Uterine smooth muscle cell (primary cell): ENCODE results near the gene DCAF4. TPM values are rescaled to one million over a fixed set of nuclear protein-coding genes. Genes with fewer than 3 reads are reported as not detected.

Source experiments
- total RNA-seq: library from RNA; depleted of rRNA; stranded (reverse); fragments of >200 nt; gene quantifications from 2 replicates; pipeline ENCODE4 v1.2.3, GENCODE V29; 2014

DCAF4 gene, protein sequence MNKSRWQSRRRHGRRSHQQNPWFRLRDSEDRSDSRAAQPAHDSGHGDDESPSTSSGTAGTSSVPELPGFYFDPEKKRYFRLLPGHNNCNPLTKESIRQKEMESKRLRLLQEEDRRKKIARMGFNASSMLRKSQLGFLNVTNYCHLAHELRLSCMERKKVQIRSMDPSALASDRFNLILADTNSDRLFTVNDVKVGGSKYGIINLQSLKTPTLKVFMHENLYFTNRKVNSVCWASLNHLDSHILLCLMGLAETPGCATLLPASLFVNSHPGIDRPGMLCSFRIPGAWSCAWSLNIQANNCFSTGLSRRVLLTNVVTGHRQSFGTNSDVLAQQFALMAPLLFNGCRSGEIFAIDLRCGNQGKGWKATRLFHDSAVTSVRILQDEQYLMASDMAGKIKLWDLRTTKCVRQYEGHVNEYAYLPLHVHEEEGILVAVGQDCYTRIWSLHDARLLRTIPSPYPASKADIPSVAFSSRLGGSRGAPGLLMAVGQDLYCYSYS
- total RNA-seq: 11.7 and 23.9 TPM in 2 replicates

DNA sequence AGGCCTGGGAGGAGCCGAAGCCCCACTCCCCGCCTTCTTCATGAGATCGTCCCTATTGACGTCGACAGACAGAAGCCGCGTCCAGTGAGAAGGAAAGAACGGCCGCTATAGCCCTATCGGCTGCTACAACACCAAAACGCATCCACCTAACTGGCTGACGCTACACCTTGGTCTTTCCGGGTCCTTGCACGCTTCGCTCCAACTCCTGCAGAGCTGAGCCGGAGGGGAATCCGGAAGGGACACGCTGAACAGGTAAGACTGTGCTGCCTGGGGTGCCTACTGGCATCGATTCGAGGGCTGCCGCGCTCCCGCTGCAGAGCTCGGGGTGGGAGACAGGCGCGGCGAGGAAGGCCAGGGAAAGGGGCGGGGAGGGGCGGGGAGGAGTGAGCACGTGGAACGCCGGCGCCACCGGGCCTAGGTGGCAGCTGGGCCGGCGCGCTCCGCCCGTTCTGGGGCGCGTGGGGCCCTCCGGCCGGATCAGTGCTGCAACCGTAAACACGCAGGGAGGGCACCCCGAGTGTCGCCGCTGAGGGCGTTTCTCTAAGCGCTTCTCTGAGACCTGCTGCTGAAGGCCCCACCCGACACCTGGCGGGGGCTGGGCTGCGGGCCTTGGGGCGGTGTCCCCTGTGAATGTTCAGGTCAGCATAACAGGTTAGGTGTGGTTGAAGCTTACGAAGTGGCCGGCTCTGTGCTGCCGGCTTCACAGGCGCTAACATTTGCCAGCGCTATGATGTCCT lies at the start of gene DCAF4:
TSS of gene DCAF4 (plus strand) at position 173 of the 737 bp plus-strand sequence. CDS start 11,515 bp downstream, outside the sequence.

DNA sequence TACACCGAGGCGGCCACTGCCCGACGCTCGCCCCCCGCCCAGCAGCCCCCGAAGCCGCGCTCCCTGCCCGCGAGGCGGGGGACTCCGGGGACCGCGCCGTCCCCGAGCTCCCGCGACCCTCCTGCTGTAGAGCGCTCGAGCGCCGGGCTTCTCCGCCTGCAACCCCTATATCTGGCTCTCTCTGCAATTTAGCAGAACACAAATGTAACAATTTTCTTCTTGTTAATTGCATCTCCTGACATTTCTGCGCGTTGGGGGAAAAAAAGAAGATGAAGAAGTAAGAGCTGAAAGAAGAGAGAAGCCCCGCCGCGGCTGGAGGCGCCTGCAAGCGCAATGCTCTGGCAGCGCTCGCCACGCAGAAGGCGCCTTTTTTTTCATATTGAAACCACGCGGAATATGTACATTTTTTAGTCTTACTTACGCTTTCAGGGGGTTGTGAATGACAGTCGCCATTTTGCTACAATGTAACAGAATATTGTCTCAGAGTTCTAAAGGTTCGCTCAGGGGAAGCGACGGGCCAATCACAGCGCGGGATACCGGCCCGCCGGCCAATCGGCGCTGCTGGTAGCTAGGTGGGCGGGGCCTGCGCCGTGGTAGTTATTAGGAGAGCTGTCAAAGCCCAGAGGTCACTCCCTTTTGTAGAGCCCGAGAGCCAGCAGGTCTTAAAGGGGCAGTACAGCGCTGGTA lies 32.5 kb upstream of the DCAF4 start, which contains the start of gene DPF3:
TSS of gene DPF3 (minus strand) at position 466 of the 687 bp plus-strand sequence. CDS start at position 453, 13 bp downstream.

Other genes starting within 250 kb of the DCAF4 start
- 3.1 and 6.6 TPM in 2 replicates for gene DPF3, start 32.4 kb upstream of the DCAF4 start, total RNA-seq
- 10.1 and 15.4 TPM in 2 replicates for gene ZFYVE1, start 100.6 kb downstream of the DCAF4 start, total RNA-seq
- gene RBM25, start 132.1 kb downstream of the DCAF4 start, total RNA-seq: 40.7 and 44.7 TPM in 2 replicates
- gene PSEN1, start 210.0 kb downstream of the DCAF4 start, total RNA-seq: 50.5 and 67.2 TPM in 2 replicates